D341Med (cell line): ENCODE measurements around the gene PAQR4.
"Not testable (repeated sequence)": the region's sequence is repeated elsewhere in the genome, so short reads cannot be mapped to it uniquely, and the experiment has no call there.

ENCODE experiments used
- DNase-seq: peaks from one replicate; pipeline ENCODE4 v3.0.0; 2012; ENCODE audit warnings: low spot score

PAQR4 gene

GRCh38 chr16:2968738-2969544 is at the start of gene PAQR4:
TSS of gene PAQR4 (plus strand) at chr16:2969348. CDS start at chr16:2969675, 327 bp downstream.
- DNase-seq: peak; percentile 92

- peak; percentile 72 for DNase-seq
Observed at GRCh38 chr16:2919511-2920255, 49.5 kb upstream of the PAQR4 start.

- DNase-seq: no peak
Observed at GRCh38 chr16:2923481-2923880, 45.7 kb upstream of the PAQR4 start.

GRCh38 chr16:2924901-2925755 is 44.0 kb upstream of the PAQR4 start:
- DNase-seq: no peak

- DNase-seq: no peak
Observed at GRCh38 chr16:2925951-2926649, 43.0 kb upstream of the PAQR4 start.

GRCh38 chr16:2926650-2926999 is 42.5 kb upstream of the PAQR4 start:
- DNase-seq: no peak

- peak; percentile 86 for DNase-seq
Observed at GRCh38 chr16:2927010-2927646, 42.0 kb upstream of the PAQR4 start.

- not testable (repeated sequence) for DNase-seq
Observed at GRCh38 chr16:2928151-2928550, 41.0 kb upstream of the PAQR4 start.

GRCh38 chr16:2928796-2929195 is 40.4 kb upstream of the PAQR4 start:
- no peak for DNase-seq

- no peak for DNase-seq
Observed at GRCh38 chr16:2929693-2930092, 39.5 kb upstream of the PAQR4 start.

GRCh38 chr16:2930236-2930635 is 38.9 kb upstream of the PAQR4 start:
- DNase-seq: no peak

GRCh38 chr16:2931231-2931914 is 37.8 kb upstream of the PAQR4 start:
- not testable (repeated sequence) for DNase-seq

GRCh38 chr16:2933136-2933535 is 36.0 kb upstream of the PAQR4 start:
- DNase-seq: no peak

- no peak for DNase-seq
Observed at GRCh38 chr16:2933701-2934100, 35.4 kb upstream of the PAQR4 start.

- no peak for DNase-seq
Observed at GRCh38 chr16:2934450-2934849, 34.7 kb upstream of the PAQR4 start.

GRCh38 chr16:2936436-2937011 is 32.6 kb upstream of the PAQR4 start:
- no peak for DNase-seq

GRCh38 chr16:2937170-2937569 is 32.0 kb upstream of the PAQR4 start:
- no peak for DNase-seq

GRCh38 chr16:2938206-2938605 is 30.9 kb upstream of the PAQR4 start:
- DNase-seq: no peak

GRCh38 chr16:2939968-2940367 is 29.2 kb upstream of the PAQR4 start:
- DNase-seq: no peak

GRCh38 chr16:2942045-2942444 is 27.1 kb upstream of the PAQR4 start:
- DNase-seq: no peak
